HepG2 (cell line): ENCODE results near the gene TCFL5. TPM values are rescaled to one million over a fixed set of nuclear protein-coding genes. Genes with fewer than 3 reads are reported as not detected.
A peak's percentile ranks its signal among the peaks of the same experiment; 100 is the strongest.

Experiments used
- BRCA1 ChIP-seq: sonication (generic); formaldehyde crosslinking; IDR thresholded peaks from 2 replicates; pipeline ENCODE4 v1.4.0; 2020; ENCODE audit warnings: missing genetic modification reagents
- CENPX ChIP-seq: sonication (generic); formaldehyde crosslinking; IDR thresholded peaks from 2 replicates; pipeline ENCODE4 v1.9.0; 2021; ENCODE audit warnings: mild to moderate bottlenecking, missing genetic modification reagents, moderate library complexity
- DNMT1 ChIP-seq: sonication (generic); formaldehyde crosslinking; IDR thresholded peaks from 2 replicates; pipeline ENCODE4 v1.5.1; 2020; ENCODE audit warnings: mild to moderate bottlenecking, missing genetic modification reagents
- ELF1 ChIP-seq: sonication (generic); formaldehyde crosslinking; IDR thresholded peaks from 2 replicates; pipeline ENCODE4 v1.4.0; 2020; ENCODE audit warnings: missing genetic modification reagents
- HMG20B ChIP-seq: conservative IDR thresholded peaks from 2 replicates; pipeline ENCODE4 v1.6.1; 2016; ENCODE audit warnings: missing genetic modification reagents, missing compliant biosample characterization
- MATR3 ChIP-seq: sonication (generic); formaldehyde crosslinking; IDR thresholded peaks from 2 replicates; pipeline ENCODE4 v1.4.0; 2020; ENCODE audit warnings: missing genetic modification reagents
- PPARG ChIP-seq: conservative IDR thresholded peaks from 2 replicates; pipeline ENCODE4 v1.6.1; 2016; ENCODE audit warnings: missing biosample characterization, missing genetic modification reagents
- U2AF2 ChIP-seq: fragments of 200-400 bp; formaldehyde crosslinking; IDR thresholded peaks from 2 replicates; pipeline ENCODE4 v1.6.1; 2017; ENCODE audit warnings: low read depth, mild to moderate bottlenecking, low read length
- YEATS4 ChIP-seq: sonication (generic); formaldehyde crosslinking; IDR thresholded peaks from 2 replicates; pipeline ENCODE4 v1.4.0; 2020; ENCODE audit warnings: missing genetic modification reagents, borderline replicate concordance
- ZNF329 ChIP-seq: sonication (generic); formaldehyde crosslinking; IDR thresholded peaks from 2 replicates; pipeline ENCODE4 v1.9.0; 2021; ENCODE audit warnings: low read depth, mild to moderate bottlenecking, missing genetic modification reagents
- ZNF333 ChIP-seq: sonication (generic); formaldehyde crosslinking; IDR thresholded peaks from 2 replicates; pipeline ENCODE4 v1.4.0; 2020; ENCODE audit warnings: mild to moderate bottlenecking, missing genetic modification reagents, borderline replicate concordance
- ZSCAN29 ChIP-seq: sonication (generic); formaldehyde crosslinking; conservative IDR thresholded peaks from 2 replicates; pipeline ENCODE4 v1.4.0; 2020; ENCODE audit warnings: mild to moderate bottlenecking, missing genetic modification reagents
- polyA plus RNA-seq, 8 experiments: library from polyadenylated mRNA; depleted of rRNA in 3 of 8; stranded (reverse) in 7 of 8; unstranded in 1 of 8; fragments of >200 nt; fragmentation: Illumina TruSeq in 4 of 8; extraction: Trizol in 4 of 8; gene quantifications; 2 replicates each; pipeline versions ENCODE4 v1.2.1 to v1.2.3, GENCODE V29; 2011 to 2016; ENCODE audit warnings: low read depth in 4 of 8, missing spikeins in 1 of 8, mixed read lengths in 1 of 8; ENCODE audit not compliant: insufficient read depth in 1 of 8
- total RNA-seq, 5 experiments: library from RNA; depleted of rRNA; stranded (reverse); fragments of >200 nt; fragmentation: Illumina TruSeq; extraction: Trizol; gene quantifications; 2 replicates each; pipeline ENCODE4 v1.2.3, GENCODE V29; 2016; ENCODE audit warnings: low read depth in 1 of 5
- TF ChIP-seq, protein P1 (sequence below): sonication (generic); formaldehyde crosslinking; IDR thresholded peaks from 2 replicates; pipeline ENCODE4 v1.5.0; 2020; ENCODE audit warnings: mild to moderate bottlenecking, missing genetic modification reagents, borderline replicate concordance
- TF ChIP-seq, protein P2 (sequence below): sonication (generic); formaldehyde crosslinking; IDR thresholded peaks from 2 replicates; pipeline ENCODE4 v1.5.0; 2020; ENCODE audit warnings: missing genetic modification reagents
- TF ChIP-seq, protein P3 (sequence below): sonication (generic); formaldehyde crosslinking; IDR thresholded peaks from 2 replicates; pipeline ENCODE4 v1.5.0; 2020; ENCODE audit warnings: mild to moderate bottlenecking, missing genetic modification reagents
- TF ChIP-seq, protein P4 (sequence below): sonication (generic); formaldehyde crosslinking; IDR thresholded peaks from 2 replicates; pipeline ENCODE4 v1.4.0; 2020; ENCODE audit warnings: missing genetic modification reagents

The TCFL5 gene
- total and polyA plus RNA-seq, 2 of the 13 experiments (the other 11 are each of a cell fraction or from before 2014, with no cell fraction given) = 14.8 to 20.0 TPM

DNA sequence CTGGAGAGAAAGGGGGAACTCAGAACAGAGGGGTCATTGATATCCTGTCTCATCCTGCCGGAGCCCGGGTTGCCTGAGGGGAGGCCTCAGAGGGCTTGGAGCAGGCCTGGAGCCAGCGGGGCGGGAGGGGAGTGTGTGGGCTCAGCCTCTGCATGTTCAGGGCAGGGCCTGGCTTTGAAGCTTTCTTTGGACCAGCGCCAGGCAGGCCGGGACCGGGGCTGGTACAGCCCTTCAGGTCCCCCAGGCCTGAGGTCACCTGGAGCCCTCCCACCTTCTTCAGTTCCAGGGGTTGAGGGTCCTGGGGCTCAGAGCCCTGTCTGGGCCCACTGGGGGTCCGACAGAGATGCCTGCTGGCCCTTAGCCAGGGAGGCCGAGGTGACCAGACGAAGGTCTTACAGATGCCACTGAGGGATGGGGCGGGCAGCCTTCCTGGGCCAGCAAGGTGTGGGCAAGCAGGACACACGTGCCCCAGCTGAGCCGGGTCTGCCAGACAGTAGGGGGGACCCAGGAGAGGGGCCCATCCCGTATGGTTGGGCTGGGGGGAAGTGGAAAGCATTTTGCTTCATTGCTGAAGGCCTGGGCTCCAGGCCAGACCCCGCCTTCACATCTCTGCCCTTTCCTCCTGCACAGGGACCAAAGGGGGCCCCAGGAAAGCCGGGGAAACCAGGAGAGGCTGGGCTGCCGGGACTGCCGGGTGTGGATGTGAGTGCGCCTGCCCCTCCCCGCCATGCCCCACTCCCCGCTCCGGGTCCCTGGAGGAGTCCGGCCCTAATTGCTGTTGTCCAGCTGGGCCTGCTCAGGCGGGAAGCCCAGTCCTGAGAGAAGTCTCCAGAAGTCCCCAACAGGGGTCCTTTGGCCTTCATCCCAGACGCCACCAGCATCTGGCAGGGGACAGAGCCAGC lies 42.8 kb downstream of the TCFL5 start (continued):
- TF ChIP-seq, protein P1, sequence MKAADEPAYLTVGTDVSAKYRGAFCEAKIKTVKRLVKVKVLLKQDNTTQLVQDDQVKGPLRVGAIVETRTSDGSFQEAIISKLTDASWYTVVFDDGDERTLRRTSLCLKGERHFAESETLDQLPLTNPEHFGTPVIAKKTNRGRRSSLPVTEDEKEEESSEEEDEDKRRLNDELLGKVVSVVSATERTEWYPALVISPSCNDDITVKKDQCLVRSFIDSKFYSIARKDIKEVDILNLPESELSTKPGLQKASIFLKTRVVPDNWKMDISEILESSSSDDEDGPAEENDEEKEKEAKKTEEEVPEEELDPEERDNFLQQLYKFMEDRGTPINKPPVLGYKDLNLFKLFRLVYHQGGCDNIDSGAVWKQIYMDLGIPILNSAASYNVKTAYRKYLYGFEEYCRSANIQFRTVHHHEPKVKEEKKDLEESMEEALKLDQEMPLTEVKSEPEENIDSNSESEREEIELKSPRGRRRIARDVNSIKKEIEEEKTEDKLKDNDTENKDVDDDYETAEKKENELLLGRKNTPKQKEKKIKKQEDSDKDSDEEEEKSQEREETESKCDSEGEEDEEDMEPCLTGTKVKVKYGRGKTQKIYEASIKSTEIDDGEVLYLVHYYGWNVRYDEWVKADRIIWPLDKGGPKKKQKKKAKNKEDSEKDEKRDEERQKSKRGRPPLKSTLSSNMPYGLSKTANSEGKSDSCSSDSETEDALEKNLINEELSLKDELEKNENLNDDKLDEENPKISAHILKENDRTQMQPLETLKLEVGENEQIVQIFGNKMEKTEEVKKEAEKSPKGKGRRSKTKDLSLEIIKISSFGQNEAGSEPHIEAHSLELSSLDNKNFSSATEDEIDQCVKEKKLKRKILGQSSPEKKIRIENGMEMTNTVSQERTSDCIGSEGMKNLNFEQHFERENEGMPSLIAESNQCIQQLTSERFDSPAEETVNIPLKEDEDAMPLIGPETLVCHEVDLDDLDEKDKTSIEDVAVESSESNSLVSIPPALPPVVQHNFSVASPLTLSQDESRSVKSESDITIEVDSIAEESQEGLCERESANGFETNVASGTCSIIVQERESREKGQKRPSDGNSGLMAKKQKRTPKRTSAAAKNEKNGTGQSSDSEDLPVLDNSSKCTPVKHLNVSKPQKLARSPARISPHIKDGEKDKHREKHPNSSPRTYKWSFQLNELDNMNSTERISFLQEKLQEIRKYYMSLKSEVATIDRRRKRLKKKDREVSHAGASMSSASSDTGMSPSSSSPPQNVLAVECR (CRISPR knock-in tag) = peak; percentile 70; the same call in 1 of the 2 replicates
- no peak for TF ChIP-seq MATR3 (CRISPR knock-in tag)
- no peak for TF ChIP-seq CENPX (CRISPR knock-in tag)
- TF ChIP-seq YEATS4 = no peak; the same call in 1 of the 2 replicates
- peak; percentile 87; the same call in 1 of the 2 replicates for TF ChIP-seq DNMT1
- TF ChIP-seq HMG20B (CRISPR knock-in tag) = peak; percentile 46; the same call in 1 of the 2 replicates
- no peak for TF ChIP-seq BRCA1 (CRISPR knock-in tag)
- no peak for TF ChIP-seq ZNF333 (CRISPR knock-in tag)
- TF ChIP-seq, protein P2, sequence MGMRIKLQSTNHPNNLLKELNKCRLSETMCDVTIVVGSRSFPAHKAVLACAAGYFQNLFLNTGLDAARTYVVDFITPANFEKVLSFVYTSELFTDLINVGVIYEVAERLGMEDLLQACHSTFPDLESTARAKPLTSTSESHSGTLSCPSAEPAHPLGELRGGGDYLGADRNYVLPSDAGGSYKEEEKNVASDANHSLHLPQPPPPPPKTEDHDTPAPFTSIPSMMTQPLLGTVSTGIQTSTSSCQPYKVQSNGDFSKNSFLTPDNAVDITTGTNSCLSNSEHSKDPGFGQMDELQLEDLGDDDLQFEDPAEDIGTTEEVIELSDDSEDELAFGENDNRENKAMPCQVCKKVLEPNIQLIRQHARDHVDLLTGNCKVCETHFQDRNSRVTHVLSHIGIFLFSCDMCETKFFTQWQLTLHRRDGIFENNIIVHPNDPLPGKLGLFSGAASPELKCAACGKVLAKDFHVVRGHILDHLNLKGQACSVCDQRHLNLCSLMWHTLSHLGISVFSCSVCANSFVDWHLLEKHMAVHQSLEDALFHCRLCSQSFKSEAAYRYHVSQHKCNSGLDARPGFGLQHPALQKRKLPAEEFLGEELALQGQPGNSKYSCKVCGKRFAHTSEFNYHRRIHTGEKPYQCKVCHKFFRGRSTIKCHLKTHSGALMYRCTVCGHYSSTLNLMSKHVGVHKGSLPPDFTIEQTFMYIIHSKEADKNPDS (CRISPR knock-in tag) = no peak
- TF ChIP-seq, protein P3, sequence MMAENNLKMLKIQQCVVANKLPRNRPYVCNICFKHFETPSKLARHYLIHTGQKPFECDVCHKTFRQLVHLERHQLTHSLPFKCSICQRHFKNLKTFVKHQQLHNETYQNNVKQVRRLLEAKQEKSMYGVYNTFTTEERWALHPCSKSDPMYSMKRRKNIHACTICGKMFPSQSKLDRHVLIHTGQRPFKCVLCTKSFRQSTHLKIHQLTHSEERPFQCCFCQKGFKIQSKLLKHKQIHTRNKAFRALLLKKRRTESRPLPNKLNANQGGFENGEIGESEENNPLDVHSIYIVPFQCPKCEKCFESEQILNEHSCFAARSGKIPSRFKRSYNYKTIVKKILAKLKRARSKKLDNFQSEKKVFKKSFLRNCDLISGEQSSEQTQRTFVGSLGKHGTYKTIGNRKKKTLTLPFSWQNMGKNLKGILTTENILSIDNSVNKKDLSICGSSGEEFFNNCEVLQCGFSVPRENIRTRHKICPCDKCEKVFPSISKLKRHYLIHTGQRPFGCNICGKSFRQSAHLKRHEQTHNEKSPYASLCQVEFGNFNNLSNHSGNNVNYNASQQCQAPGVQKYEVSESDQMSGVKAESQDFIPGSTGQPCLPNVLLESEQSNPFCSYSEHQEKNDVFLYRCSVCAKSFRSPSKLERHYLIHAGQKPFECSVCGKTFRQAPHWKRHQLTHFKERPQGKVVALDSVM = peak; percentile 63; the same call in 1 of the 2 replicates
- no peak for TF ChIP-seq ZSCAN29
- TF ChIP-seq, protein P4, sequence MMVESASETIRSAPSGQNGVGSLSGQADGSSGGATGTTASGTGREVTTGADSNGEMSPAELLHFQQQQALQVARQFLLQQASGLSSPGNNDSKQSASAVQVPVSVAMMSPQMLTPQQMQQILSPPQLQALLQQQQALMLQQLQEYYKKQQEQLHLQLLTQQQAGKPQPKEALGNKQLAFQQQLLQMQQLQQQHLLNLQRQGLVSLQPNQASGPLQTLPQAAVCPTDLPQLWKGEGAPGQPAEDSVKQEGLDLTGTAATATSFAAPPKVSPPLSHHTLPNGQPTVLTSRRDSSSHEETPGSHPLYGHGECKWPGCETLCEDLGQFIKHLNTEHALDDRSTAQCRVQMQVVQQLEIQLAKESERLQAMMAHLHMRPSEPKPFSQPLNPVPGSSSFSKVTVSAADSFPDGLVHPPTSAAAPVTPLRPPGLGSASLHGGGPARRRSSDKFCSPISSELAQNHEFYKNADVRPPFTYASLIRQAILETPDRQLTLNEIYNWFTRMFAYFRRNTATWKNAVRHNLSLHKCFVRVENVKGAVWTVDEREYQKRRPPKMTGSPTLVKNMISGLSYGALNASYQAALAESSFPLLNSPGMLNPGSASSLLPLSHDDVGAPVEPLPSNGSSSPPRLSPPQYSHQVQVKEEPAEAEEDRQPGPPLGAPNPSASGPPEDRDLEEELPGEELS (CRISPR knock-in tag) = 0 out of 2 replicates have a peak, but pooled peaks have one; percentile 8
- TF ChIP-seq ZNF329 (CRISPR knock-in tag) = no peak
- TF ChIP-seq ELF1 (CRISPR knock-in tag) = no peak; the same call in 1 of the 2 replicates
- TF ChIP-seq PPARG = no peak
- TF ChIP-seq U2AF2 = no peak
